Vagina (tissue), 2 donors: ENCODE data around the gene MUTYH. TPM values are rescaled to one million over a fixed set of nuclear protein-coding genes. Genes with fewer than 3 reads are reported as not detected.

Source experiments
- DNase-seq, 2 donors: peaks; one replicate each; pipeline ENCODE4 v3.0.0-alpha.2; 2017; ENCODE audit errors: extremely low spot score in 2 of 2
- H3K27ac ChIP-seq: fragments of 200-600 bp; sonication (generic); one replicate; pipeline ENCODE4 v1.5.1; 2019
- H3K27me3 ChIP-seq: fragments of 200-600 bp; sonication (generic); one replicate; pipeline ENCODE4 v1.5.1; 2019
- H3K36me3 ChIP-seq, 2 donors: fragments of 200-600 bp; sonication (generic); one replicate each; pipeline ENCODE4 v1.5.1; 2017 to 2019
- H3K4me1 ChIP-seq: fragments of 200-600 bp; sonication (generic); one replicate; pipeline ENCODE4 v1.5.1; 2019
- H3K4me3 ChIP-seq, 2 donors: fragments of 200-600 bp; sonication (generic); 1 replicate in 1 of 2; 2 replicates in 1 of 2; pipeline ENCODE4 v1.5.1; 2016 to 2019
- H3K9me3 ChIP-seq: fragments of 200-600 bp; sonication (generic); one replicate; pipeline ENCODE4 v1.5.1; 2019
- POLR2A ChIP-seq, 2 donors: fragments of 450-650 bp; IDR thresholded peaks; one replicate each; pipeline ENCODE4 v1.6.1; 2017; ENCODE audit warnings: antibody characterized with exemption in 2 of 2, mild to moderate bottlenecking in 2 of 2, moderate library complexity in 2 of 2
- POLR2AphosphoS5 ChIP-seq, 2 donors: sonication (generic); formaldehyde crosslinking; IDR thresholded peaks; one replicate each; pipeline ENCODE4 v1.9.0; 2017; ENCODE audit warnings: antibody characterized with exemption in 2 of 2, mild to moderate bottlenecking in 2 of 2, low read depth in 1 of 2; ENCODE audit not compliant: insufficient read depth in 1 of 2
- intact Hi-C: fragments of 100-400 bp; cut with DNase I; formaldehyde crosslinking; loops from one replicate; pipeline ENCODE4 v1.15.1; 2023
- total RNA-seq: library from RNA; depleted of rRNA; stranded (reverse); fragments of >200 nt; gene quantifications from one replicate; pipeline ENCODE4 v1.2.3, GENCODE V29; 2016
- TF ChIP-seq, protein P1 (sequence below), 3 experiments: fragments of 450-650 bp in 2 of 3; fragments of 200-600 bp in 1 of 3; sonication (generic) in 1 of 3; IDR thresholded peaks; one replicate each; pipeline ENCODE4 v1.5.1; 2017 to 2019; ENCODE audit warnings: antibody characterized with exemption in 3 of 3, mild to moderate bottlenecking in 2 of 3, moderate library complexity in 2 of 3

Gene MUTYH
- total RNA-seq, 1 donor from 2014 or later: 27.0 TPM

DNA sequence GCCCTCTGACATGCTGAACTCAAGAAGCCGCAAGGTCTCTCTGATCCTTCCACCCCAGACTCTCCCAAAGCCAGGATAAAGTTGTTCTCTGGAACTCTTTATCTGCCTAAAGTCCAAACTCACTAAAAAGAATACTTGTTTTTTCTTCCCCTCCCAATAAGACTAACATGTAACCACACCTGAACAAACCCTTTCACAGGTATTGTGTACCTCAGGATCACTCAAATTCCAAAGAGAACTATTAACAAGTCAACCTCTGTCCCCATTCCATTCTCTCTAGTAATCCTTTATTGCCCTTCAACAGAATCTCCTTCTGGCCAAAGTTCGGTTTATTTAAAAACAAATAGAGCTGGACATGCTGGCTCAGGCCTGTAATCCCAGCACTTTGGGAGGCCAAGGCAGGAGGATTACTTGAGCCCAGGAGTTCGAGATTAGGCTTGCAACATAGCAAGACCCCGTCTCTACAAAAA, 4.3 kb downstream of the MUTYH start:
- Histone ChIP-seq H3K4me1 (peaks cover 16% of the 10 kb centered on the region), H3K27ac (no peak overlapping the region), H3K4me3 (no peak overlapping the region), H3K36me3 (peaks cover 0 to 34% of the 10 kb centered on the region in 2 donors), H3K27me3 (no peaks in the 10 kb centered on the region), H3K9me3 (no peaks in the 10 kb centered on the region)
- intact Hi-C loops: no loop called here
- no peak for TF ChIP-seq POLR2A (IDR thresholded peaks at IDR 0.05)
- TF ChIP-seq POLR2AphosphoS5 (IDR thresholded peaks at IDR 0.05; ENCODE audit: insufficient read depth in 1 of 2, low read depth in 1 of 2): no peak
- TF ChIP-seq, protein P1, sequence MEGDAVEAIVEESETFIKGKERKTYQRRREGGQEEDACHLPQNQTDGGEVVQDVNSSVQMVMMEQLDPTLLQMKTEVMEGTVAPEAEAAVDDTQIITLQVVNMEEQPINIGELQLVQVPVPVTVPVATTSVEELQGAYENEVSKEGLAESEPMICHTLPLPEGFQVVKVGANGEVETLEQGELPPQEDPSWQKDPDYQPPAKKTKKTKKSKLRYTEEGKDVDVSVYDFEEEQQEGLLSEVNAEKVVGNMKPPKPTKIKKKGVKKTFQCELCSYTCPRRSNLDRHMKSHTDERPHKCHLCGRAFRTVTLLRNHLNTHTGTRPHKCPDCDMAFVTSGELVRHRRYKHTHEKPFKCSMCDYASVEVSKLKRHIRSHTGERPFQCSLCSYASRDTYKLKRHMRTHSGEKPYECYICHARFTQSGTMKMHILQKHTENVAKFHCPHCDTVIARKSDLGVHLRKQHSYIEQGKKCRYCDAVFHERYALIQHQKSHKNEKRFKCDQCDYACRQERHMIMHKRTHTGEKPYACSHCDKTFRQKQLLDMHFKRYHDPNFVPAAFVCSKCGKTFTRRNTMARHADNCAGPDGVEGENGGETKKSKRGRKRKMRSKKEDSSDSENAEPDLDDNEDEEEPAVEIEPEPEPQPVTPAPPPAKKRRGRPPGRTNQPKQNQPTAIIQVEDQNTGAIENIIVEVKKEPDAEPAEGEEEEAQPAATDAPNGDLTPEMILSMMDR (IDR thresholded peaks at IDR 0.05): no peak
- DNase-seq: no peak

DNA sequence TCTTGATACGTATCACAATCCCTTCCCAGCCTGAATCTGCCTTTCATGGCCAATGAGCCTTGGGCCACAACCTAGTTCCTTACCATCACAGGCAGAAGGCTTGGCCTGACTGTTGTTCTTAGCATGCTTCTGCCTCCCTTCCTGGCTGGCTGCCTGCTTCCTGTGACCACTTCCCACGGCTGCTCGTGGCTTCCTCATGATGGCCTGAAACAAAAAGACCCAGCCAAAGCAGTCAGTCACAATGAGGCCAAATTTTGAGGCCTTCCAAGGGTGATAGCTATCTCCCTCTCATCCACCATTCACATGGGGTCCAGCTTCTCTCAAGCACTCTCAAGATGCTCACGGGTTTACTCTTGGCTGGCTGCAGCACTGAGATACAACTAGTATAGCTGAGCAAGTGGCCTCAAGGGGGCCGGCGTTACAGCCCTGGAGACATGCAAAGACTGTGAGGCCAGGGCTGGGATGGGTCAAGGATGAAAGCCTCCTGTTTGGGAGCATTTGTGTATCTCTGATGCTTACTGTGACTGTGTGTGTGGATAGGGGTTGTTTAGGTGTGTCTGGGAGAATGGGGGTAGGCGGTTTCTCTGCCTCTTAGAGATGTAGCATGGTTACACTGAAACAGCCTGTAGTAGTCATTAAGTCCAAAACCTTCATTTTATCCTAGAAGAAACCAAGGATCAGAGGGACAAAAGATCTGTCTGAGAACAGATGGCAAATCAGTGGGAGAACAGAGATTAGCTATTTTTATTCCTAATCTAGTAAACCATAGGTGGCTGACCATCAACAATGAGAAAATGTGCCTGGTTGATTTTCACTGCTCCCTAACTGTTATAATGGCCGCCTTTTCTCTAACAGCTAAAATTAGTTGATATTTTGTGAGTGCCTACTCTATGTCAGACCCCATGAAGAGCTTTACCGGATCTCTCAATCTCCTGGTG, 5.7 kb downstream of the MUTYH start:
- Histone ChIP-seq H3K4me1 (peaks cover 12% of the 10 kb centered on the region), H3K27me3 (no peaks in the 10 kb centered on the region), H3K9me3 (no peaks in the 10 kb centered on the region), H3K27ac (no peak overlapping the region), H3K4me3 (no peak overlapping the region), H3K36me3 (peaks cover 0 to 39% of the 10 kb centered on the region in 2 donors)
- TF ChIP-seq POLR2AphosphoS5 (IDR thresholded peaks at IDR 0.05; ENCODE audit: insufficient read depth in 1 of 2, low read depth in 1 of 2) (no peak), POLR2A (IDR thresholded peaks at IDR 0.05) (no peak)
- TF ChIP-seq, protein P1 (IDR thresholded peaks at IDR 0.05): no peak
- no peak for DNase-seq
- intact Hi-C loops: no loop called here

DNA sequence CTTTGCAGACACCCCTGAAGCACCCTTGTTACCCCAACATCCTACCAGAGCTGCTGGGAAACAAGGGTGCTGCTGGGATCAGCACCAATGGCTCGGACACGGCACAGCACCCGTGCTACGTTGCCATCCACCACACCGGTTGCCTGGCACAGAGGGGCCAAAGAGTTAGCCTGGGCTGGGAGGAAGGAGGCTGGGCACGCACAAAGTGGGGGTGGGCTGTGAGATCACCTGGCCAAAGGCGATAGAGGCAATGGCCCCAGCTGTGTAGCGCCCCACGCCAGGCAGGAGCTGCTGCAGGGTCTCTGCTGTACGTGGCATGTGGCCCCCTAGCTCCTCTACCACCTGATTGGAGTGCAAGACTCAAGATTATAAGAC, 7.9 kb downstream of the MUTYH start:
- Histone ChIP-seq H3K36me3 (peaks cover 0 to 39% of the 10 kb centered on the region in 2 donors), H3K4me1 (peaks cover 5% of the 10 kb centered on the region), H3K27me3 (no peaks in the 10 kb centered on the region), H3K4me3 (no peak overlapping the region), H3K27ac (no peak overlapping the region), H3K9me3 (no peaks in the 10 kb centered on the region)
- TF ChIP-seq, protein P1 (IDR thresholded peaks at IDR 0.05): no peak
- TF ChIP-seq POLR2AphosphoS5 (IDR thresholded peaks at IDR 0.05; ENCODE audit: insufficient read depth in 1 of 2, low read depth in 1 of 2) (no peak), POLR2A (IDR thresholded peaks at IDR 0.05) (no peak)
- intact Hi-C loops: no loop called here
- DNase-seq: no peak

DNA sequence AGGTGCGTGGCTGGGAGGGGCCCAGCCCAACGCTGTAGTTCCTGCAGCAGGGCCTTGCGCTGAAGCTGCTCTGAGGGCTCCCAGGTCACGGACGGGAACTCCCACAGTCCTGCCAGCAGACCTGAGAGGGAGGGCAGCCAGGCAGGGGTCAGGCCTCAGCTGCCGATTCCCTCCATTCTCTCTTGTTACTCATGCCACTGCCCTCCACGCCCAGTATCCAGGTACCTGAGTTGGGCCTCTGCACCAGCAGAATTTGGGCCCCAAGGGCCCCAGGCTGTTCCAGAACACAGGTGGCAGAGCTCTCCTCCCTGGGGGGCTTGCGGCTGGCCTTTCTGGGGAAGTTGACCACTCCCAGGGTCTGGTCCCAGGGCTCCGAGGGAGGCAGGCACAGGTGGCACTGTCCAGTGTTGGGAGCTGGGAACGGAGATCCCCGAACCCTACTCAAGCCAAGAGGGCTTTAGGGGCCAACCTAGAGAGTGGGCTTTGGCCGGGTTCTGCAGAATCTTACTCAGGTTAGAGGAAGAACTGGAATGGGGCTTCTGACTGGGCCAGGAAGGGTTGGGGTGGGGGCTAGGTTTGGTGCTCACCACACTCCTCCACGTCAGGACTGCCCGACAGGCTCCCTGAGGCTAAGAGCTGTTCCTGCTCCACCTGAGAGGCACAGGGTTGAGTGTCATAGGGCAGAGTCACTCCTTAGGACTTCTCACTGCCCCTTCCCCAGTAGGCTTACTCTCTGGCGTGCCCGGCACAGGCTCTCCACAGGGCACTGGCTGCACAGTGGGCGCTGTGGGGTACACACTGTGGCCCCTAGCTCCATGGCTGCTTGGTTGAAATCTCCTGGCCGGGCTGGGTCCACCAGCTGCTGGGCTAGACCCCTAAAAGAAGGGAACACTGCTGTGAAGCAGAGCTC, 8.5 kb downstream of the MUTYH start:
- peaks cover 0 to 39% of the 10 kb centered on the region in 2 donors for H3K36me3 ChIP-seq
- no peak for TF ChIP-seq POLR2AphosphoS5 (IDR thresholded peaks at IDR 0.05; ENCODE audit: insufficient read depth in 1 of 2, low read depth in 1 of 2)
- no peak for TF ChIP-seq POLR2A (IDR thresholded peaks at IDR 0.05)
- H3K4me3 ChIP-seq: no peak overlapping the region
- H3K27me3 ChIP-seq: no peaks in the 10 kb centered on the region
- peaks cover 11% of the 10 kb centered on the region for H3K4me1 ChIP-seq
- H3K9me3 ChIP-seq: no peaks in the 10 kb centered on the region
- intact Hi-C loops: no loop called here
- H3K27ac ChIP-seq: no peak overlapping the region
- no peak for DNase-seq

DNA sequence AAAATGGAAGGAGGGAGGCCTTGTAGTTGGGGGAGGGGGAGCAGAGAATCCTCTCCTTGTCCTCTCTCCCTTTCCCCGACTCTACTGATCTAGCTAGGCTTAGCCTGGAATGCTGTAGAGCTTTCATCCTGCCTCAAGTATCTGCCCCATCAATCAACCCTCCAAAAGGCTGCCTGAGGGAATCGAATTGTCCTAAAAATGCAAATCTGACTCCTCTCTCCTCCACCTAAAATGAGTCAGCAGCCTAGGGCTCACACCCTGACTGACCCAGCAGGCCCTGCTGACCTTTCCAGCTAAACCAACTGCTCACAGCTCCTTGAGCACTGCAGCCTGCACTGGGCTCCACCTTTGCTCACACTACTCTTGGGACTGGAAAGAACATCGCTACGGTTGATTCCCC, 10.8 kb downstream of the MUTYH start:
- Histone ChIP-seq H3K9me3 (no peaks in the 10 kb centered on the region), H3K4me3 (no peak overlapping the region), H3K36me3 (peaks cover 0 to 36% of the 10 kb centered on the region in 2 donors), H3K27me3 (no peaks in the 10 kb centered on the region), H3K27ac (no peak overlapping the region), H3K4me1 (peaks cover 20% of the 10 kb centered on the region)
- DNase-seq: no peak
- TF ChIP-seq POLR2AphosphoS5 (IDR thresholded peaks at IDR 0.05; ENCODE audit: insufficient read depth in 1 of 2, low read depth in 1 of 2) (no peak), POLR2A (IDR thresholded peaks at IDR 0.05) (no peak)
- TF ChIP-seq, protein P1 (IDR thresholded peaks at IDR 0.05): no peak
- intact Hi-C loops: no loop called here
